HepG2 (cell line): ENCODE results near the gene HTRA2. TPM values are rescaled to one million over a fixed set of nuclear protein-coding genes. Genes with fewer than 3 reads are reported as not detected.

Experiments used
- ESRRA ChIP-seq: sonication (generic); formaldehyde crosslinking; IDR thresholded peaks from 2 replicates; pipeline ENCODE4 v1.5.1; 2020; ENCODE audit warnings: mild to moderate bottlenecking, low read depth, missing genetic modification reagents
- KDM5A ChIP-seq: fragments of 200-600 bp; sonication (generic); IDR thresholded peaks from 2 replicates; pipeline ENCODE4 v1.7.0; 2018; ENCODE audit warnings: antibody characterized with exemption, mild to moderate bottlenecking, low read length, borderline replicate concordance
- KIAA2018 ChIP-seq: sonication (generic); formaldehyde crosslinking; IDR thresholded peaks from 2 replicates; pipeline ENCODE4 v1.5.0; 2020; ENCODE audit warnings: mild to moderate bottlenecking, missing genetic modification reagents, borderline replicate concordance
- KLF15 ChIP-seq: sonication (generic); formaldehyde crosslinking; IDR thresholded peaks from 2 replicates; pipeline ENCODE4 v1.8.1; 2023; ENCODE audit warnings: borderline replicate concordance, mild to moderate bottlenecking, inconsistent platforms, missing genetic modification reagents, mixed read lengths
- MAF1 ChIP-seq: sonication (generic); formaldehyde crosslinking; IDR thresholded peaks from 2 replicates; pipeline ENCODE4 v1.5.0; 2020; ENCODE audit warnings: missing genetic modification reagents, borderline replicate concordance
- NR2F1 ChIP-seq, 2 experiments: fragments of 450-650 bp in 1 of 2; formaldehyde crosslinking in 1 of 2; IDR thresholded peaks; 2 replicates each; pipeline versions ENCODE4 v1.5.0 to v1.6.1; 2016 to 2020; ENCODE audit warnings: mild to moderate bottlenecking in 1 of 2, missing compliant biosample characterization in 1 of 2, missing genetic modification reagents in 1 of 2, moderate library complexity in 1 of 2
- RCOR2 ChIP-seq: IDR thresholded peaks from 2 replicates; pipeline ENCODE4 v1.6.1; 2016; ENCODE audit warnings: missing biosample characterization, missing genetic modification reagents
- TFDP1 ChIP-seq: IDR thresholded peaks from 2 replicates; pipeline ENCODE4 v1.6.1; 2016; ENCODE audit warnings: missing compliant biosample characterization, missing genetic modification reagents, borderline replicate concordance
- TRIM22 ChIP-seq: fragments of 450-650 bp; IDR thresholded peaks from 2 replicates; pipeline ENCODE4 v1.6.1; 2017
- ZFP82 ChIP-seq: sonication (generic); formaldehyde crosslinking; IDR thresholded peaks from 2 replicates; pipeline ENCODE4 v1.5.1; 2020; ENCODE audit warnings: mild to moderate bottlenecking, missing genetic modification reagents, borderline replicate concordance
- ZNF441 ChIP-seq: sonication (generic); formaldehyde crosslinking; IDR thresholded peaks from 2 replicates; pipeline ENCODE4 v1.7.0; 2021; ENCODE audit warnings: missing genetic modification reagents, borderline replicate concordance
- ZNF597 ChIP-seq: sonication (generic); formaldehyde crosslinking; IDR thresholded peaks from 2 replicates; pipeline ENCODE4 v1.5.0; 2020; ENCODE audit warnings: missing genetic modification reagents
- polyA plus RNA-seq, 8 experiments: library from polyadenylated mRNA; depleted of rRNA in 3 of 8; stranded (reverse) in 7 of 8; unstranded in 1 of 8; fragments of >200 nt; fragmentation: Illumina TruSeq in 4 of 8; extraction: Trizol in 4 of 8; gene quantifications; 2 replicates each; pipeline versions ENCODE4 v1.2.1 to v1.2.3, GENCODE V29; 2011 to 2016; ENCODE audit warnings: low read depth in 4 of 8, missing spikeins in 1 of 8, mixed read lengths in 1 of 8; ENCODE audit not compliant: insufficient read depth in 1 of 8
- total RNA-seq, 5 experiments: library from RNA; depleted of rRNA; stranded (reverse); fragments of >200 nt; fragmentation: Illumina TruSeq; extraction: Trizol; gene quantifications; 2 replicates each; pipeline ENCODE4 v1.2.3, GENCODE V29; 2016; ENCODE audit warnings: low read depth in 1 of 5

Gene HTRA2
- total and polyA plus RNA-seq, 2 of the 13 experiments (the other 11 are each of a cell fraction or from before 2014, with no cell fraction given), result 47.7 to 50.3 TPM

DNA sequence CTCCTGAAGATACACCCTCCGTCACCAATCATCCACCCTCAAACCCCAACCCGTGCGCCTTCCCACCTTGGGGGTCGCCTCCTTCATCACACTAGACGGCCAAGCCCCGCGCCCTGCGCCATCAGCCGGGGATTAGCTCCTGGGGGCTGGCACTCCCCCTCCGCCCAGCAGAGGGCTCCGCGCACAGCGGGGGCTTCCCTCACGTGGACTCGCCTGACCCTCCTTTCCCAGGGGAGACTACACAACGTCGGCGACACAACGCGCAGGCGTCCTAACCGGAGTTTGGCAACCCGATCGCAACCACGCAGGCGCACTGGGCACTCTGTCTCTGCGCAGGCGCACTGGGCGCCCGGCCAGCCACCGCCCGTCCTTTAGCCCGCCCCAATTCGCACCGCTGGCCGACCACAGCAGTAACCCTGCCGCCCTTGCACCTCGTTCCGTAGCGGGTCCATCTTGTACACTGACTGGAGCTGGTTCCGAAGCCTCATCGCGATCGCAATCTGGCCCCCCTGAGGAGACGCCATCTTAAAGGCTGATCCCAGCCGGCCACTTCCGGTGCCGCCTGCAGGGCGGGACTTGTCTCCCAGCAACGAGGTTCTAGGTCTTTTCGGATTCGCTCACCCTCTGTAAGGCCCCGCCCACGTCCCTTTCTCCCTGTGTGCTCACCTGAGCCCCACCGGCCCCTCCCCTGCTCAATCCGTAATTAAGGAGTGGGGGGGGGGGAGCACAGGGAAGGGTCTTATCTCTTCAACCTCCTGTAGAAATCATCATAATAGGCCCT is 22.4 kb upstream of the HTRA2 start, which contains the start of gene PCGF1 (continued):
- no peak for TF ChIP-seq ZNF597 (CRISPR knock-in tag)
- peak; percentile 88; the same call in 1 of the 2 replicates for TF ChIP-seq KDM5A
- no peak for TF ChIP-seq RCOR2 (CRISPR knock-in tag)
- TF ChIP-seq KIAA2018, result peak; percentile 98
- TF ChIP-seq TRIM22, result no peak
- peak; percentile 89; the same call in 1 of the 2 replicates for TF ChIP-seq MAF1
- 0 out of 4 replicates have a peak, but pooled peaks of 1 of the 2 experiments have one; percentile 6 for TF ChIP-seq NR2F1 (CRISPR knock-in tag; IDR thresholded peaks at IDR 0.05)
- peak; percentile 71 for TF ChIP-seq ESRRA (CRISPR knock-in tag)
- no peak; the same call in 1 of the 2 replicates for TF ChIP-seq ZNF441 (CRISPR knock-in tag)
- no peak; the same call in 1 of the 2 replicates for TF ChIP-seq ZFP82 (CRISPR knock-in tag)
- TF ChIP-seq KLF15, result peak; percentile 87
- peak; percentile 79 for TF ChIP-seq TFDP1
